Astrocyte (in vitro differentiated cells and primary cell): ENCODE results near the gene TAF1C. TPM values are rescaled to one million over a fixed set of nuclear protein-coding genes. Genes with fewer than 3 reads are reported as not detected.
"Not testable (repeated sequence)": the region's sequence is repeated elsewhere in the genome, so short reads cannot be mapped to it uniquely, and the experiment has no call there.

ENCODE experiments used
- DNase-seq: peaks from one replicate; pipeline ENCODE4 v3.0.0-alpha.2; 2010; ENCODE audit warnings: low read depth
- FAIRE-seq: peaks from 2 replicates; lab custom pipeline; 2011; peaks lifted over from hg19 to GRCh38; lab: Jason Lieb, UNC
- H2AFZ ChIP-seq: 2 replicates; pipeline ENCODE4 v1.6.0; 2012; ENCODE audit warnings: low read depth, low read length, inconsistent platforms
- H3K27ac ChIP-seq: 2 replicates; pipeline ENCODE4 v1.5.1; 2011; ENCODE audit warnings: low read depth, low read length, inconsistent platforms
- H3K27me3 ChIP-seq: 2 replicates; pipeline ENCODE4 v1.6.0; 2011; ENCODE audit warnings: low read length, inconsistent platforms; ENCODE audit not compliant: insufficient read depth
- H3K36me3 ChIP-seq: 2 replicates; pipeline ENCODE4 v1.5.1; 2011; ENCODE audit warnings: low read length, inconsistent platforms; ENCODE audit not compliant: insufficient read depth
- H3K4me1 ChIP-seq: 2 replicates; pipeline ENCODE4 v1.5.1; 2011; ENCODE audit warnings: low read length, inconsistent platforms; ENCODE audit not compliant: insufficient read depth
- H3K4me2 ChIP-seq: 2 replicates; pipeline ENCODE4 v1.6.0; 2012; ENCODE audit warnings: low read length, inconsistent platforms
- H3K4me3 ChIP-seq: 2 replicates; pipeline ENCODE4 v1.5.1; 2011; ENCODE audit warnings: low read depth, mild to moderate bottlenecking, low read length, inconsistent platforms; ENCODE audit not compliant: insufficient read depth
- H3K79me2 ChIP-seq: 2 replicates; pipeline ENCODE4 v1.6.0; 2012; ENCODE audit warnings: mild to moderate bottlenecking, low read length, inconsistent platforms; ENCODE audit not compliant: insufficient read depth
- H3K9ac ChIP-seq: 2 replicates; pipeline ENCODE4 v1.6.0; 2012; ENCODE audit warnings: mild to moderate bottlenecking, low read length, inconsistent platforms
- H3K9me3 ChIP-seq: 2 replicates; pipeline ENCODE4 v1.5.1; 2012; ENCODE audit warnings: low read depth, mild to moderate bottlenecking, low read length, inconsistent platforms; ENCODE audit not compliant: insufficient read depth
- H4K20me1 ChIP-seq: 2 replicates; pipeline ENCODE4 v1.6.0; 2012; ENCODE audit warnings: low read length, inconsistent platforms; ENCODE audit not compliant: insufficient read depth
- H3K27ac Mint-ChIP-seq: one replicate; pipeline ENCODE4 v1.8.0; 2021; ENCODE audit warnings: mild to moderate bottlenecking, mixed read lengths; ENCODE audit not compliant: unreplicated experiment
- H3K27me3 Mint-ChIP-seq: one replicate; pipeline ENCODE4 v1.8.0; 2021; ENCODE audit warnings: low read depth, mixed read lengths; ENCODE audit not compliant: unreplicated experiment
- H3K36me3 Mint-ChIP-seq: one replicate; pipeline ENCODE4 v1.8.0; 2021; ENCODE audit warnings: low read depth, mixed read lengths; ENCODE audit not compliant: unreplicated experiment
- H3K4me1 Mint-ChIP-seq: one replicate; pipeline ENCODE4 v1.8.0; 2021; ENCODE audit warnings: low read depth, mixed read lengths; ENCODE audit not compliant: unreplicated experiment
- H3K4me3 Mint-ChIP-seq: one replicate; pipeline ENCODE4 v1.8.0; 2021; ENCODE audit warnings: mild to moderate bottlenecking, moderate library complexity, mixed read lengths; ENCODE audit not compliant: unreplicated experiment
- H3K9me3 Mint-ChIP-seq: one replicate; pipeline ENCODE4 v1.8.0; 2021; ENCODE audit warnings: mild to moderate bottlenecking, mixed read lengths; ENCODE audit not compliant: unreplicated experiment
- CTCF ChIP-seq: IDR thresholded peaks from 2 replicates; pipeline ENCODE4 v1.5.1; 2011; ENCODE audit warnings: low read depth, mild to moderate bottlenecking, inconsistent platforms, low read length, moderate library complexity; ENCODE audit not compliant: insufficient read depth
- EZH2 ChIP-seq: IDR thresholded peaks from 2 replicates; pipeline ENCODE4 v1.6.1; 2012; ENCODE audit warnings: mild to moderate bottlenecking, low read length, inconsistent platforms; ENCODE audit not compliant: insufficient read depth
- total RNA-seq: library from RNA; stranded (reverse); gene quantifications from 2 replicates; pipeline ENCODE4 v1.2.1, GENCODE V29; 2021

The TAF1C gene
- total RNA-seq, 1 donor from 2014 or later, result 34.1 TPM

DNA sequence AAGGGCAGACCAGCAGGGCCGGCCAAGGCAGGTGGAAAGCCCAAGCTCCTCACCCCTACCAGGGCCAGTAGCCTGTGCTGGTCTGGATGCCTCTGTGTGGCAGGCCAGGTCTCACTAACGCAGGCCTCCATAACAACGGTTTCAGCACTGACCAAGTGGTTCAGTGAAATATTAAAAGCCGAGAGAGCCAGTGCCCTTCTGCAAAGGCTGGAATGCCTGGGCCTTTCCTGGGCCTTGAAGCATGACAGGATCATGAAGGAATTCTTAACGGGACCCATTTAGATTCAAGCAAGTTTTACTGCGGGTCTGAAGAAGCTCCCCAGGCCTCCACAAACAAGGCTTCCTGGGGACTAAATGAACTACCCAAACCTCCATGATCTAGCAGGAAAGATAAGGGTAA is 20.4 kb upstream of the TAF1C start:
- H3K27ac Mint-ChIP-seq, result no peak overlapping the region
- no peaks in the 10 kb centered on the region for H3K36me3 ChIP-seq
- peaks cover 40% of the 10 kb centered on the region for H3K27me3 Mint-ChIP-seq
- no peaks in the 10 kb centered on the region for H3K9me3 ChIP-seq
- H3K27ac ChIP-seq, result no peak overlapping the region
- peaks cover 2% of the 10 kb centered on the region for H3K36me3 Mint-ChIP-seq
- H3K27me3 ChIP-seq, result peaks cover 2% of the 10 kb centered on the region
- no peak overlapping the region for H3K4me3 ChIP-seq
- H3K4me1 Mint-ChIP-seq, result no peaks in the 10 kb centered on the region
- DNase-seq (no peak), FAIRE-seq (no peak)
- H3K79me2 ChIP-seq, result no peaks in the 10 kb centered on the region
- no peak overlapping the region for H3K9ac ChIP-seq
- no peaks in the 10 kb centered on the region for H3K4me1 ChIP-seq
- H2AFZ ChIP-seq, result no peak overlapping the region
- no peak for TF ChIP-seq CTCF
- no peak for TF ChIP-seq EZH2
- H3K9me3 Mint-ChIP-seq, result peaks cover 2% of the 10 kb centered on the region
- H3K4me2 ChIP-seq, result no peak overlapping the region
- H4K20me1 ChIP-seq, result no peaks in the 10 kb centered on the region
- H3K4me3 Mint-ChIP-seq, result no peak overlapping the region

- DNase-seq (no peak), FAIRE-seq (no peak)
- Histone ChIP-seq H3K4me1 (no peaks in the 10 kb centered on the region), H3K79me2 (no peaks in the 10 kb centered on the region), H3K4me3 (no peak overlapping the region), H3K4me2 (no peak overlapping the region), H3K36me3 (no peaks in the 10 kb centered on the region), H4K20me1 (no peaks in the 10 kb centered on the region), H3K27me3 (peaks cover 2% of the 10 kb centered on the region), H3K27ac (no peak overlapping the region), H2AFZ (no peak overlapping the region), H3K9me3 (no peaks in the 10 kb centered on the region), H3K9ac (no peak overlapping the region)
- Mint-ChIP-seq H3K4me3 (no peak overlapping the region), H3K27me3 (peaks cover 32% of the 10 kb centered on the region), H3K4me1 (no peaks in the 10 kb centered on the region), H3K36me3 (peaks cover 2% of the 10 kb centered on the region), H3K9me3 (peaks cover 2% of the 10 kb centered on the region), H3K27ac (no peak overlapping the region)
- no peak for TF ChIP-seq CTCF
- TF ChIP-seq EZH2, result no peak
Measured at GRCh38 chr16:84205976-84206691, 19.3 kb upstream of the TAF1C start.

- not testable (repeated sequence) for H3K9ac ChIP-seq, H3K36me3 ChIP-seq, H4K20me1 ChIP-seq, H2AFZ ChIP-seq, H3K4me2 ChIP-seq, H3K4me3 ChIP-seq, H3K27me3 ChIP-seq, DNase-seq, H3K27ac Mint-ChIP-seq, H3K4me1 Mint-ChIP-seq, H3K27ac ChIP-seq, H3K36me3 Mint-ChIP-seq, H3K4me1 ChIP-seq, H3K9me3 ChIP-seq, H3K9me3 Mint-ChIP-seq, FAIRE-seq, H3K4me3 Mint-ChIP-seq, H3K79me2 ChIP-seq
- peaks cover 31% of the 10 kb centered on the region for H3K27me3 Mint-ChIP-seq
Measured at GRCh38 chr16:84205123-84205522, 18.3 kb upstream of the TAF1C start.

DNA sequence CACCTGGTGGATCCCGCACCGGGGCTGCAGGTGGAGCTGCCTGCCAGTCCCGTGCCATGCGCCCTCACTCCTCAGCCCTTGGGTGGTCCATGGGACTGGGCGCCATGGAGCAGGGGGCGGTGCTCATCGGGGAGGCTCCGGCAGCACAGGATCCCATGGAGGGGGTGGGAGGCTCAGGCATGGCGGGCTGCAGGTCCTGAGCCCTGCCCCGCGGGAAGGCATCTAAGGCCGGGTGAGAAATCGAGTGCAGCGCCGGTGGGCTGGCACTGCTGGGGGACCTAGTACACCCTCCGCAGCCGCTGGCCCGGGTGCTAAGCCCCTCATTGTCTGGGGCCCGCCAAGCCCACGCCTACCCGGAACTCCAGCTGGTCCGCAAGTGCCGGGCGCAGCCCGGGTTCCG is 17.7 kb upstream of the TAF1C start:
- H3K4me3 Mint-ChIP-seq, H3K27me3 ChIP-seq, H2AFZ ChIP-seq, H3K4me1 Mint-ChIP-seq, H3K36me3 Mint-ChIP-seq, DNase-seq, H3K4me2 ChIP-seq, H3K9ac ChIP-seq, H3K4me3 ChIP-seq, H3K27ac ChIP-seq, H3K9me3 Mint-ChIP-seq, H3K36me3 ChIP-seq, H4K20me1 ChIP-seq, H3K27ac Mint-ChIP-seq, H3K9me3 ChIP-seq, FAIRE-seq, H3K4me1 ChIP-seq, H3K79me2 ChIP-seq: not testable (repeated sequence)
- H3K27me3 Mint-ChIP-seq, result peaks cover 37% of the 10 kb centered on the region
